GOT3 (cell line): ENCODE data around the gene GPRIN2.
A peak's percentile ranks its signal among the peaks of the same experiment; 100 is the strongest.
"Not testable (repeated sequence)": the region's sequence is repeated elsewhere in the genome, so short reads cannot be mapped to it uniquely, and the experiment has no call there.

Source experiments
- DNase-seq: peaks from one replicate; lab custom pipeline; 2025; ENCODE audit warnings: mixed read lengths; lab: John Stamatoyannopoulos, UW

The GPRIN2 gene

GRCh38 chr10:46537309-46537708 lies 19.1 kb downstream of the GPRIN2 start:
- DNase-seq = no peak

- no peak for DNase-seq
Observed at GRCh38 chr10:46536781-46537180, 19.7 kb downstream of the GPRIN2 start.

- no peak for DNase-seq
Observed at GRCh38 chr10:46536171-46536570, 20.3 kb downstream of the GPRIN2 start.

- no peak for DNase-seq
Observed at GRCh38 chr10:46534828-46535524, 21.5 kb downstream of the GPRIN2 start.

- DNase-seq = not testable (repeated sequence)
Observed at GRCh38 chr10:46532256-46532655, 24.2 kb downstream of the GPRIN2 start.

GRCh38 chr10:46530249-46531186 lies 25.9 kb downstream of the GPRIN2 start:
- DNase-seq = peak; percentile 85

GRCh38 chr10:46529742-46530141 lies 26.7 kb downstream of the GPRIN2 start:
- DNase-seq = not testable (repeated sequence)

- no peak for DNase-seq
Observed at GRCh38 chr10:46528675-46529615, 27.5 kb downstream of the GPRIN2 start.

- no peak for DNase-seq
Observed at GRCh38 chr10:46528171-46528671, 28.2 kb downstream of the GPRIN2 start.

GRCh38 chr10:46527241-46527811 lies 29.1 kb downstream of the GPRIN2 start:
- no peak for DNase-seq

- DNase-seq = no peak
Observed at GRCh38 chr10:46526682-46527038, 29.8 kb downstream of the GPRIN2 start.

- no peak for DNase-seq
Observed at GRCh38 chr10:46525824-46526681, 30.4 kb downstream of the GPRIN2 start.

GRCh38 chr10:46525177-46525823 lies 31.2 kb downstream of the GPRIN2 start:
- no peak for DNase-seq

GRCh38 chr10:46524472-46525176 lies 31.8 kb downstream of the GPRIN2 start:
- no peak for DNase-seq

GRCh38 chr10:46523962-46524471 lies 32.4 kb downstream of the GPRIN2 start:
- DNase-seq = no peak

- no peak for DNase-seq
Observed at GRCh38 chr10:46523119-46523961, 33.1 kb downstream of the GPRIN2 start.

- DNase-seq = no peak
Observed at GRCh38 chr10:46522295-46523118, 34.0 kb downstream of the GPRIN2 start.
